Mucosa of descending colon (tissue), 3 donors: Measurements from ENCODE around the gene UBE3C. TPM values are rescaled to one million over a fixed set of nuclear protein-coding genes. Genes with fewer than 3 reads are reported as not detected.
A peak's percentile ranks its signal among the peaks of the same experiment; 100 is the strongest.

ENCODE experiments used
- ATAC-seq: fragments of 200-7000 bp; cut with Tn5 transposase; one replicate; pipeline ENCODE4 v1.9.1; 2020; ENCODE audit warnings: mild to moderate bottlenecking, moderate library complexity
- DNase-seq, 3 donors: peaks; one replicate each; pipeline ENCODE4 v3.0.0-alpha.2; 2020
- H3K36me3 ChIP-seq: fragments of 200-600 bp; one replicate; pipeline ENCODE4 v1.8.0; 2021; ENCODE audit warnings: low read depth, mild to moderate bottlenecking
- H3K4me1 ChIP-seq: fragments of 200-600 bp; one replicate; pipeline ENCODE4 v1.8.0; 2021; ENCODE audit warnings: low read depth, mild to moderate bottlenecking
- H3K4me3 ChIP-seq: fragments of 200-600 bp; one replicate; pipeline ENCODE4 v1.8.0; 2021; ENCODE audit warnings: mild to moderate bottlenecking
- H3K9me3 ChIP-seq: fragments of 200-600 bp; one replicate; pipeline ENCODE4 v1.8.0; 2021; ENCODE audit warnings: mild to moderate bottlenecking
- intact Hi-C, 2 donors: fragments of 100-400 bp; cut with DNase I in 1 of 2; cut with micrococcal nuclease in 1 of 2; formaldehyde crosslinking; loops; one replicate each; pipeline versions ENCODE4 v1.11.0 to v1.11.1; 2022; cut with DNase I, micrococcal nuclease
- total RNA-seq, 3 donors: library from RNA; stranded (reverse); fragmentation: NEBNext Ultra II Directional in 2 of 3; extraction: Animal tissue kit (Norgen Biotek cat#: 25700) in 2 of 3; gene quantifications; one replicate each; pipeline versions ENCODE4 v1.2.1 to v1.2.4, GENCODE V29; 2021 to 2023
- TF ChIP-seq, protein P1 (sequence below): fragments of 200-600 bp; IDR thresholded peaks from one replicate; pipeline ENCODE4 v1.8.0; 2022; ENCODE audit warnings: antibody characterized with exemption, mild to moderate bottlenecking
- donor health status: DM: no; HTN: no; CAD: no; lungs with moderate emphysema.
- donor health status: DM: no; HTN: no; CAD: no.
- donor health status: DM: no; HTN: yes; CAD: no.

Gene UBE3C
- total RNA-seq, 3 donors from 2014 or later = 58.1 to 68.0 (median 66.7) TPM

DNA sequence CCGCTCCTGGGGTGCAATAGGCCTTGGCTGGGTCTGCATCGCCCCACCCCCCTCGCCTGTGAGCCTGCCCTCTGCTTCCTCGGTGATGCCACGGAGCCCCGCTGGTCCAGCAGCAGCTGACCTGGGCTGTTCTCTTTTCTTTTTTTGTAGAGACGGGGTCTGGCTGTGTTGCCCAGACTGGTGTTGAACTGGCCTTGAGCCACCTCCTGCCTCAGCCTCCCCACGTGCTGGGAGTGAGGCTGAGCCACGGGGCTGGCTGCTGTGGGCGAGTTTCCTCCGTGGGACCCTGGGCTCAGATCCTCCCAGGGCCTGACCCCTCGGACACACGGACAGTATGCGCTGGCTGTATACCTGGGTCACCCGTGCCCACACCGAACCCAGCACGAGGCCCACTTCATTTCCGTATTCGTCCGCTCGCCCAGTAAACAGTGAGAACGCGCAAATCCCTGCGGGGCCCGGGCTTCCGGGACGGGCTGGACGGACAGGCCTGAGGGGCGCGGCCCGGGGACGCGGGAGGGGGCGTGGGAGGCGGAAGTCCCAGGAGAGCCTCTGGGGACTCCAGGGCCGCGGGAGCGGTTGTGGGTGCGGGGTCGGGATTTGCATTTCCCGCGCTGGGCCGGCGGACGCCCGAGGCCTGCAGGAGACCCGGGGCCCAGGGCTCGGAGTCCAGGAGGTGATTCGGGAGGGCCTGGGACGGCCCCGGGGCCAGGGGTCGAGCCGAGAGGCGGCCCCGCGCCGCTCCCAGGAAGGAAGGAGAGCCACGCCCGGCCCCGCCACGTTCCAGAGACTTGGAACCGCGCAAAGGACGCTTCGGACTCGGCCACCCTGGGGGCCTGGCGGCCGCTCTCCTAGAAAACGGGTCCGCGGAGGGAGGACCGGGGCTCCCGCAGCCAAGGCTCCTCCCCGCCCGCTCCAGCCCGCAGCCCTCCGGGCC lies 140.3 kb downstream of the UBE3C start:
- ATAC-seq (peak; percentile 70), DNase-seq (peak; percentile 76 to 89 (median 87))
- H3K36me3 ChIP-seq = no peaks in the 10 kb centered on the region
- intact Hi-C loops = loop anchor here in 1 of 2 donors (10.0 kb wide), 1 partner anchor 324 kb away; no protein-coding TSS in a partner anchor
- TF ChIP-seq, protein P1, sequence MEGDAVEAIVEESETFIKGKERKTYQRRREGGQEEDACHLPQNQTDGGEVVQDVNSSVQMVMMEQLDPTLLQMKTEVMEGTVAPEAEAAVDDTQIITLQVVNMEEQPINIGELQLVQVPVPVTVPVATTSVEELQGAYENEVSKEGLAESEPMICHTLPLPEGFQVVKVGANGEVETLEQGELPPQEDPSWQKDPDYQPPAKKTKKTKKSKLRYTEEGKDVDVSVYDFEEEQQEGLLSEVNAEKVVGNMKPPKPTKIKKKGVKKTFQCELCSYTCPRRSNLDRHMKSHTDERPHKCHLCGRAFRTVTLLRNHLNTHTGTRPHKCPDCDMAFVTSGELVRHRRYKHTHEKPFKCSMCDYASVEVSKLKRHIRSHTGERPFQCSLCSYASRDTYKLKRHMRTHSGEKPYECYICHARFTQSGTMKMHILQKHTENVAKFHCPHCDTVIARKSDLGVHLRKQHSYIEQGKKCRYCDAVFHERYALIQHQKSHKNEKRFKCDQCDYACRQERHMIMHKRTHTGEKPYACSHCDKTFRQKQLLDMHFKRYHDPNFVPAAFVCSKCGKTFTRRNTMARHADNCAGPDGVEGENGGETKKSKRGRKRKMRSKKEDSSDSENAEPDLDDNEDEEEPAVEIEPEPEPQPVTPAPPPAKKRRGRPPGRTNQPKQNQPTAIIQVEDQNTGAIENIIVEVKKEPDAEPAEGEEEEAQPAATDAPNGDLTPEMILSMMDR = no peak
- no peaks in the 10 kb centered on the region for H3K9me3 ChIP-seq
- peaks cover 20% of the 10 kb centered on the region for H3K4me1 ChIP-seq
- peak overlapping the region; percentile 24 for H3K4me3 ChIP-seq

DNA sequence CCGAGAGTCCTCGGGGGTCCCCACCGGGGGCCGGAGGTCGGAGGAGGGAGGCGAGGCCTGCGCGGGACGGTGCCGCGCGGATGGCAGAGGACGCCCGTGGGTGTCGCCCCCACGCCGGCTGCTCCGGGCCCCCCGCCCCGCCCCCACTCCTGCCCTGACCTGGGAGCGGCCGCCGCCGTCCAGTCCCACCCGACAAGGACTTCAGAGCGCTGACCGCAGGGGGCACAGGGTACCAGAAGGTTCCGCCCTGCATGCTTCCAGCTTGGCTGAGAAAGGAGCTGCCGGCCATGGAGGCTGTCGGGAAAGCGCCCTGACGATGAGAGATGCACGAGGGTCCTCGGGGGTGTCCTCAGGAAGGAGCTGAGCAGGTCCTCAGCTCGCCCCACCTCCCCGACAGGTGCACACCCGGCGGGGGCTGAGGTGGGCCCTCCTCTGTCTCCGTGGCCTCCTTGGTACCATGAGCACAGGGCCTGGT lies 141.1 kb downstream of the UBE3C start:
- TF ChIP-seq, protein P1 = no peak
- peak overlapping the region; percentile 24 for H3K4me3 ChIP-seq

DNA sequence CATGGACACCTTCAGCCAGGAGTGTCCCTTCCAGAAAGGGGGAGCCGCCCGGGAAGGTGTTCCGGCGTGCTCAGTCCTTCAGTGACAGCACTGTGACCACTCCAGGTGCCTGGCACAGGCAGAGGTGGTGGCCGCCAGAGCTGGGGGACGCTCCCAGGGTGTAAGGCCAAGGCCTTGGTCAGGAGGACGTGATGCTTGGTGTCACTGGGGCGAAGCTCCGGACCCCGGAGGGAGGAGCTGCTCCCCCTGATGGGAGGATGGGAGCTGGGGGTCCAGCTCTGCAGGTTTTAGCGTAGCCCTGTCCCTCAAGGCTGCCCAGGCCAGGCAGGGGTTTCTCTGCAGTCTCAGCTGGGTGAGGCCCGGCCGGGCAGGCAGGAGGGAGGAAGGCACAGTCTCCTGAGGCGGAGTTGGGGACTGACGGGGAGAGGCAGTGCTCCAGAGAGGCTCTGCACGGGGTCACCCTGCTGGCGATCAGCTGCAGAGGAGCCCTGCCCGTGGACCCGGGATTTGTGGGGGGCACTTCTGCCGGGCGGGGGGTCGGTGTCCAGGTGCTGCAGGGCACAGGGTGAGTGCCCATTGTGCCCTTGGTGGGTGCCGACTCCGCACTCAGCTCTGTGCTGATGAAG lies 141.6 kb downstream of the UBE3C start:
- Histone ChIP-seq H3K9me3 (no peaks in the 10 kb centered on the region), H3K4me3 (no peak overlapping the region), H3K36me3 (no peaks in the 10 kb centered on the region), H3K4me1 (peaks cover 20% of the 10 kb centered on the region)
- intact Hi-C loops = no loop called here
- TF ChIP-seq, protein P1 = no peak
- ATAC-seq = no peak
- DNase-seq = peak in 2 of 3 donors; percentile 54 to 64

More for the DNA sequence above, 141.1 kb downstream of the UBE3C start:
- peak; percentile 2 for ATAC-seq
- Histone ChIP-seq H3K36me3 (no peaks in the 10 kb centered on the region), H3K9me3 (no peaks in the 10 kb centered on the region), H3K4me1 (peaks cover 20% of the 10 kb centered on the region)
- intact Hi-C loops = loop anchor here in 1 of 2 donors (10.0 kb wide), 1 partner anchor 325 kb away; no protein-coding TSS in a partner anchor
- DNase-seq = peak in 2 of 3 donors; percentile 52 to 60

DNA sequence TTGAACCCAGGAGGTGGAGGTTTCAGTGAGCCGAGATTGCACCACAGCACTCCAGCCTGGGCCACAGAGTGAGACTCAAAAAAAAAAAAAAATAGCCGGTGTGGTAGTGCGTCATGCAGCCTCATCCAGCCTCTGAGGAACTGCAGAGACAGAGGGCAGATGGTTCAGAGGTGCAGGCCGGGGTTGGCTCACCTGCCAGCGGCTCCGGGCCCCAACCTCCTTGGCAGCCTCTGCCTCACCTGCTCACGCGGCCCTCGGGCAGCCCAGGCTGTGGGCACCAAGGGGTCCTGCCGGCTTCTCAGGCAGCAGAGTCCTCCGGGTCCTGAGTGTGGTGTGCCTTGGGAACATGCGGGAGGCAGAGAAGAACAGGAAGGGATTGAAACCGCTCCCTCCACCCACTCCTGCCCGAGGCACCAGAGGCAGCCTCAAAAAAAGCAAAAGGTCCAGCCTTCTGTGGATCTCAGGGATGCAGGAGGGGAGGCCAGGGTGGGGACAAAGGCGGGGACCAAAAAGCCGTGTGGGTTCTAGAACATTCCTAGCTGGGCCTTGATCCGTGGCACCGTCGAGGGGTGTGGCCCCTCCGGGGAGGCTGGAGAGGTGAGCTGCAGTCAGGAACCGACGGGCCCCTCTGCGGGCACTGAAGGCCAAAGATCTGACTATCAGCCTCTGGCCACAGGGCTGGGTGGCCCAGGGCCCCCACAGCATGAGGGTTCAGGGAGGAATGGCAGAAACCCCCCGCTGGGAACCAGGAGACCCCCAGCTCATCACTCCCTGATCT lies 142.7 kb downstream of the UBE3C start:
- ATAC-seq = no peak

More for the DNA sequence above, 142.7 kb downstream of the UBE3C start:
- intact Hi-C loops = no loop called here
- no peak overlapping the region for H3K4me3 ChIP-seq
- TF ChIP-seq, protein P1 = no peak
- DNase-seq = peak in 2 of 3 donors; percentile 48 to 60
- peaks cover 22% of the 10 kb centered on the region for H3K4me1 ChIP-seq
- no peaks in the 10 kb centered on the region for H3K36me3 ChIP-seq
- H3K9me3 ChIP-seq = no peaks in the 10 kb centered on the region
